Dermis microvascular lymphatic vessel endothelial cell (primary cell): ENCODE data around the gene NBEAL2. TPM values are rescaled to one million over a fixed set of nuclear protein-coding genes. Genes with fewer than 3 reads are reported as not detected.

Experiments used
- DNase-seq, 2 donors: peaks; one replicate each; pipeline versions ENCODE4 v3.0.0 to v3.0.0-alpha.2; 2010; ENCODE audit warnings: low read depth in 2 of 2
- total RNA-seq: library from RNA; depleted of rRNA; stranded (reverse); fragments of >200 nt; gene quantifications from 2 replicates; pipeline ENCODE4 v1.2.1, GENCODE V29; 2014

Gene NBEAL2
- total RNA-seq, 1 donor from 2014 or later, result 13.5 TPM

- DNase-seq, result no peak
Observed at GRCh38 chr3:47000198-47000815, 20.8 kb downstream of the NBEAL2 start.

DNA sequence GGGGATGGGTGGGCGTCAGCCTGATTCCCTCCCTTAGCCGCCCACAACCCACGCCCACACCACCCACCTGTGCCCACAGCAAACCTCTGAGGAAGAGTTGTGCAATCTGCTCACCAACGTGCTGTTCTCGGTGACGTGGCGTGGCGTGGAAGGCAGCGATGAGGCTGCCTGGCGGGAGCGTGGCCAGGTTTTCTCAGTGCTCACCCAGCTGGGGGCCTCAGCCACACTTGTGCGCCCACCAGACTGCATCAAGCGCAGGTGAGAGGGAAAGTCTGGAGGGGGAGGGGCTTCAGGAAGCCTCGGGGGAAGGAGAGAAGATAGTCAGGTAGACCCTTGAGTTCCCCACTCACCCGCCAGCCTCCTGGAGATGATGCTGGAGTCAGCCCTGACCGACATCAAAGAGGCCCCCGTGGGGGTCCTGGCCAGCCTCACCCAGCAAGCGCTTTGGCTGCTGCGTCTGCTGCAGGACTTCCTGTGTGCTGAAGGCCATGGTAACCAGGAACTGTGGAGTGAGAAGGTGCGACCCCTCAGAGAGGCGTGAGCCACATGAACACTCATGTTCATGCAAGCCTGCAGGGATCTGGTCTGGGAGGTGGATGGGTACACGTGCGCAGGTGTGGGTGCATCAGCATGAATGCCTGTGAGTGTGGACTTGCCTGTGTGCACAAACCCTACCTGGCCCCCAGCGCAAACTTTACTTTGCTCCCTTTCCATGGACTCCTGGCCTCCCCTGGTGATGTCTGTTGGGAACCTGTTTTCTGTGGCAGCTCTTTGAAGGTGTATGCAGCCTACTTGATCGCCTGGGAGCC is 21.7 kb downstream of the NBEAL2 start:
- DNase-seq, result no peak

GRCh38 chr3:47001731-47002170 is 22.3 kb downstream of the NBEAL2 start:
- no peak for DNase-seq

GRCh38 chr3:47002171-47003055 is 22.9 kb downstream of the NBEAL2 start:
- DNase-seq, result no peak

DNA sequence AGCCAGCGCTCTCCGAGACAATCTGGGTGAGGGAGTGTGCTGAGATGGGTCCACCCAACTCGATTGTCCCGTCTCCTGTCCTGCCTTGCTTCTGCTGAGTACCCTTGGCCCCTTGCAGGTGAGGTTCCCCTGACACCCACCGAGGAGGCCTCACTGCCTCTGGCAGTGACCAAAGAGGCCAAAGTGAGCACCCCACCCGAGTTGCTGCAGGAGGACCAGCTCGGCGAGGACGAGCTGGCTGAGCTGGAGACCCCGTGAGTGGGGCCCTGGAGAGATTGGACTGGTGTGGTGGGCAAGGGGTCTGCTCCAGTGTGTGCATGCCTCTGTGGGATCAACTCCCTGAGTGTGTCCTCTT is 23.6 kb downstream of the NBEAL2 start:
- no peak for DNase-seq

DNA sequence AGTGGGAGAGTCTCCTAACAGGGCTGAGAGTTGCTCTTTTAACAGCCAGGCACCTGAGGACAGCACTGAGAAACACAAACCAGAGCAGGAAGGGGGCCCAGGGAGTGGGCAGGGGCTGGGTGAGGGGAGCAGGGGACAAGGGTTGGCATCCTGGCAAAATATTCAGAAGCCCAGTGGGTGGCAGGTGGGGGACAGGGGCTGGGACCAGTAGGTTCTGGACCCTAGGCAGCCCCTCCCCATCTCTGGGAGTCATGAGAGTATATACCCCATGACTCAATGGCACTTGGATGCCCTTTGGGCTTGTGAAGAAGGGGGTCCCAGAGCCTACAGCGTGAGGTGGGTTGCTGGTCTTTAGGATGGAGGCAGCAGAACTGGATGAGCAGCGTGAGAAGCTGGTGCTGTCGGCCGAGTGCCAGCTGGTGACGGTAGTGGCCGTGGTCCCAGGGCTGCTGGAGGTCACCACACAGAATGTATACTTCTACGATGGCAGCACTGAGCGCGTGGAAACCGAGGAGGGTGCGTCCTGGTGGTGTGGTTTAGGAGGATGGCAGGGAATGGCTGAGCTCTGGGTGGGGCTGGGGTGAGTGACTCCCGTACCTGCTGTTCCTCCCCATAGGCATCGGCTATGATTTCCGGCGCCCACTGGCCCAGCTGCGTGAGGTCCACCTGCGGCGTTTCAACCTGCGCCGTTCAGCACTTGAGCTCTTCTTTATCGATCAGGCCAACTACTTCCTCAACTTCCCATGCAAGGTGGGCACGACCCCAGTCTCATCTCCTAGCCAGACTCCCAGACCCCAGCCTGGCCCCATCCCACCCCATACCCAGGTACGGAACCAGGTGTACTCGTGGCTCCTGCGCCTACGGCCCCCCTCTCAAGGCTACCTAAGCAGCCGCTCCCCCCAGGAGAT is 24.2 kb downstream of the NBEAL2 start:
- no peak for DNase-seq

GRCh38 chr3:47004369-47005211 is 25.1 kb downstream of the NBEAL2 start:
- DNase-seq, result no peak

GRCh38 chr3:47005212-47006144 is 26.0 kb downstream of the NBEAL2 start:
- no peak for DNase-seq

DNA sequence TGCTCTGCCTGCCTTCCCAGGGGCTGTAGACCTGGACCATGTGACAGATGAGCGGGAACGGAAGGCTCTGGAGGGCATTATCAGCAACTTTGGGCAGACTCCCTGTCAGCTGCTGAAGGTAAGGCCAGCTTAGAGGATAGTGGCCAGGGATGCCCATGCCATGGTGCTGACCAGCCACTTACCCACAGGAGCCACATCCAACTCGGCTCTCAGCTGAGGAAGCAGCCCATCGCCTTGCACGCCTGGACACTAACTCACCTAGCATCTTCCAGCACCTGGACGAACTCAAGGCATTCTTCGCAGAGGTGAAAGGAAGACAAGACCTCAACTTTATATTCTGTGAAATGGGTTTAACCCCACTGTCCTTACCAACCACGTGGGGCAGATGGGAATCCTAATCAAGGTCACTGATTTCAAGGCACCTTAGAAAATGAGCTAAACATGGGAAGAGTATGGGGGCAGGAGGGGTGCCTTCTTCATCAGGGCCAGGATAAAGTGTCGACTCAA is 26.7 kb downstream of the NBEAL2 start:
- no peak for DNase-seq

GRCh38 chr3:47007001-47007400 is 27.5 kb downstream of the NBEAL2 start:
- no peak for DNase-seq

DNA sequence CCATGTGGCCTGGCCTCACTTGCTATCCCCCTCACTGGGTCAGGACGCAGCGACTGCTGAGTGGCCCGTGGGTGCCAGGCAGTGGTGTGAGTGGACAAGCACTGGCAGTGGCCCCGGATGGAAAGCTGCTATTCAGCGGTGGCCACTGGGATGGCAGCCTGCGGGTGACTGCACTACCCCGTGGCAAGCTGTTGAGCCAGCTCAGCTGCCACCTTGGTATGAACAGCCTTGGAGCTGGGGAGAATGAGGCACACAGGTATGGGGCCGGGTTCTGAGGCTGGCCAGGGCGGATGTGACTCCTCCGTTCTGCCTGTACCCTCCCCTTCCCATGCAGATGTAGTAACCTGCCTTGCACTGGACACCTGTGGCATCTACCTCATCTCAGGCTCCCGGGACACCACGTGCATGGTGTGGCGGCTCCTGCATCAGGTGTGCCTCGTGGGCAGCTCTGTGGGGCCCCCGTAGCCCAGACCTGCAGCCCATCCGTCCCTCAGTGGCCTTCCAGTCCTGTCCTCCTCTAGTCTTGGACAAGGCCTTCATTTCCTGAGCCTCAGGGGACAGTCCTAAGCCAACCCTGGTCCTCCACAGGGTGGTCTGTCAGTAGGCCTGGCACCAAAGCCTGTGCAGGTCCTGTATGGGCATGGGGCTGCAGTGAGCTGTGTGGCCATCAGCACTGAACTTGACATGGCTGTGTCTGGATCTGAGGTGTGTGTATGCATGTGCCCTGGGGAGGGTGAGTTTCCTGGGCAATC is 28.2 kb downstream of the NBEAL2 start:
- DNase-seq, result no peak

DNA sequence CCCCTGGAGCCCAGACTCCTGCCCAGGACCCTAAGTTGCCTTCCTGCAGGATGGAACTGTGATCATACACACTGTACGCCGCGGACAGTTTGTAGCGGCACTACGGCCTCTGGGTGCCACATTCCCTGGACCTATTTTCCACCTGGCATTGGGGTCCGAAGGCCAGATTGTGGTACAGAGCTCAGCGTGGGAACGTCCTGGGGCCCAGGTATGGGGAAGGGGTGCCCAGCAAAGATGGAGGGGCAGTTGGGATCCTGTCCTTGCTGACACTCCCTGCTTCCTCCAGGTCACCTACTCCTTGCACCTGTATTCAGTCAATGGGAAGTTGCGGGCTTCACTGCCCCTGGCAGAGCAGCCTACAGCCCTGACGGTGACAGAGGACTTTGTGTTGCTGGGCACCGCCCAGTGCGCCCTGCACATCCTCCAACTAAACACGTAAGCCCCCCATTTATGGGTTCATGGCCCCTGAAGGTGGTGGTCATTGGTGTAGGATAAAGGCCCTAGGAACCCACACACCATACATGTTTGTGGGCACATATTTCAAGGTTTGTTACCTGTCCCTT is 28.8 kb downstream of the NBEAL2 start:
- DNase-seq, result no peak

GRCh38 chr3:47008851-47009224 is 29.4 kb downstream of the NBEAL2 start:
- DNase-seq, result no peak

DNA sequence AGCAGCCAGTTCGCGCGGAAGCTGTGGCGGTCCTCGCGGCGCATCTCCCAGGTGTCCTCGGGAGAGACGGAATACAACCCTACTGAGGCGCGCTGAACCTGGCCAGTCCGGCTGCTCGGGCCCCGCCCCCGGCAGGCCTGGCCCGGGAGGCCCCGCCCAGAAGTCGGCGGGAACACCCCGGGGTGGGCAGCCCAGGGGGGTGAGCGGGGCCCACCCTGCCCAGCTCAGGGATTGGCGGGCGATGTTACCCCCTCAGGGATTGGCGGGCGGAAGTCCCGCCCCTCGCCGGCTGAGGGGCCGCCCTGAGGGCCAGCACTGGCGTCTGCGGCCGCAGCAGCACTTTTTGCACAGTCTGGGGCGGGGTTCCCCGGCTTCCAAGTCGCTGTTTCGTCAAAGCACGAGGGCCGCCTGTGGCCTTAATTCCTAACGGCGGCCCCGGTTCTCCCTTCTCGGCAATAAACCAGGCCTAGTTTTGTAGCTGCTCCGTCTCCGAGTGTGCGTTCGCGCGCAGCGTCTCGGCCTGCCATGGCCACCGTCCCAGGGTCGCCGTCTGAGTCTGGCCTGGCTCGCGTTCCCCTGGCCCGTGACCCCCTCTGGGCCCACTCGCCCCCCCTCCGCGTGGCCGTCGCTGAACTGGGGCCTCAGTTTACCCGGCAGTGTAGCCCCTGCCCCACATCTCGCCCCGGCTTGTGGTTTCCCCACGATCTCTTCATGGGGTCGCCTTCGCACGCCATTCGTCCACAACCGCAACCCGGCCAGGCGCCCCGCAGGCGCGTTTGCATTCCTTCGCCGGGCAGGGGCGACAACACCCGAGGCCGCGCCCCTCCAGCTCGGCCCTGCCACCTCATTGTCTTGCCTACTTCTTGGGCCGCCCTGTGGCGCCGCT is 30.0 kb downstream of the NBEAL2 start:
- DNase-seq, result peak; percentile 66 to 92

DNA sequence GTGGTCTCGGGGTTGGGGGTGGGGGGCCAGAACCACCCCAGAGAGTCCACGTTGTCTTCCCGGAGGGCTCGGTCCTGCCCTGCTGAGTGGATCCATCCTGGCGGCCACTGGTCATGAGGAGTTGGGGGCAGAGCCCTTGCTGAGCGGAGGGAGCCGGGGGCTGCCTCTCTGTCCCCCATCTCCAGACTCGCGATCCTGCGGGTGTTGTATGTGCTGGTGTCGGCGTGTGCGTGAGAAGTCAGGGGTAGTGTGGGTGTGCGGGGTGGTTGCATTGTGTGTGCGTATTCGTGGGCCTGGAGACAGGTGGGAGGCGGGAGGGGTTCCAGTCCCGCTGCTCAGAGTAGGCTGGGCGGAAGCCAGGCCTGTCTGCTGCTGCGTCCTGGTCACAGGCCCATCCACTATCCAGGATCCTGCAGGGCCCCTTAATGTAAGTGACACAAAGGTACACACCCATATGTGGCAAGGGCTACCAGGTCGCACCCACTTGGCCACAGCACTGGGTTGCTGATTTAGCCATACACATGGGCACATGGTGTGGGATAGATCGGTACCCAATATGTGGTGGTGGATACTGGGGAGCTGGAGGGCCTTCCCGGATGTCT is 30.7 kb downstream of the NBEAL2 start:
- DNase-seq, result no peak

DNA sequence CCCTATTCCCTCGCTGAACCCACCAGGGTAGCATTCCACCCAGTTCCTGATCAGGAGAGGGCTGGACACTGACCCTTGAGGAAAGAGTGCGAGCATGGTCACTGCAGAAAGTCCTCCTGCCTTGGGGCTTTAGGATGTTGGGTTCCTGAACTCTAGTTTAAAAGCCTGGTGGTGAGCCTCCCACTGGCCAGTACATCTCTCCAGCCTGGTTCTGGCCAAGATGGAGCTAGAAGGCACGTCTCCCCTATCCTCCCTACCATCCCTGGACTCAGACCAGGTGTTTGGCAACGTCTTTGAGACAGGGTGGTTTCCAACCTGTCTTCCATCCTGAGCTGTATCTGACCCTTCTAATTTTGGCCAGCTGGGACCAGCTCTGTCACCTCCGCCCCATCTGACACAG is 31.4 kb downstream of the NBEAL2 start:
- DNase-seq, result no peak
